CD1c-positive myeloid dendritic cell (primary cell): Measurements from ENCODE around the gene HSD17B13.
"Not testable (repeated sequence)": the region's sequence is repeated elsewhere in the genome, so short reads cannot be mapped to it uniquely, and the experiment has no call there.

Experiments used
- DNase-seq: peaks from one replicate; pipeline ENCODE4 v3.0.0-alpha.2; 2016; ENCODE audit errors: extremely low spot score

The HSD17B13 gene

GRCh38 chr4:87316961-87317360 is 5.7 kb downstream of the HSD17B13 start:
- DNase-seq = no peak

DNA sequence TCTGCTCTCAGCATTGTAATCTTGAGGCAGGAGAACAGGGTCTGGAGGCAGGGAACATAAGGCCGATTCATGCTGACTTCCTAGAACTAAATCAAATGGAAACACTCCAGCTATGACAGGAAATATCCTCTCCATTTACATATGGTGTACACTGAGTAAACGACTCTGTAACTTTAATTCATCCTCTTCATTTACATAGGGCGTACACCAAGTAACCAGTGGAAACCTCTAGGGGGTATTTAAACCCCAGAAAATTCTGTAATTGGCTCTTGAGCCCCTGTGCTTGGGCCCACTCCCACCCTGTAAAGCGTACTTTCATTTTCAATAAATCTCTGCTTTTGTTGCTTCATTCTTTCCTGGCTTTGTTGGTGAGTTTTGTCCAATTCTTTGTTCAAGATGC is 7.7 kb downstream of the HSD17B13 start:
- not testable (repeated sequence) for DNase-seq

GRCh38 chr4:87313756-87314155 is 8.9 kb downstream of the HSD17B13 start:
- DNase-seq = no peak

DNA sequence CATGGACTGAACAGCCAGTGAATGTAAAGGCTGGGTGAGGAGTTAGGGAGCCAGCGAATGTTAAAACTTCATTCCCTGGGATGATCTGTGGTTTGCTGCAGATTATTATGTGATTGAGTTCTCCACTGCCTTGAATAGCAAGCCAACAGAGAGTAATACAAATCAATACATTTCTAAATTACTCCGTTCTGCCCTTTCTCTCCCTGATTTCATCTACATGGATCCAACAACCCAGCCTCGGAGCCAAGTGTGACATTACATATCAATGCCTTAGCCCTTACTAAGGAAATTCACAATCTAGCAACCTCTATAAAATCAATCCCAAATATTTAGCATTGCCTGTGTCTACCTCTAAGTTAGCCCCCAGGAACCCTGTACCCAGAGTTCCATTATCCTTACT is 11.0 kb downstream of the HSD17B13 start:
- DNase-seq = no peak

GRCh38 chr4:87310691-87311335 is 11.9 kb downstream of the HSD17B13 start:
- no peak for DNase-seq

DNA sequence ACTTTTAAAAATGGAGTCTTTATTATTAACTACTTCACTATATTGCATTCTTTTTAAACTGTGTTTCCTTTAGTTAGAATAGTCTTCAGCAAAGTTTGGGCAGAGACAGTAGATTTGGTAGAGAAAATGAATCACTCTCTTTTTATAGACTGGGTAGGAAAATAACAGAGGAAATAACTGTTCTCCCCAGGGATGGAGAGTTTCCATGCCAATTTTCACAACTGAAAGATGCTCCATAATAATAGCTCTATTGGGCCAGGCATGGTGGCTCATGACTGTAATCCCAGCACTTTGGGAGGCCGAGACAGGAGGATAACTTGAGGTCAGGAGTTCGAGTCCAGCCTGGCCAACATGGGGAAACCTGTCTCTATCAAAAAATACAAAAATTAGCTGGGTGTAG is 13.1 kb downstream of the HSD17B13 start:
- no peak for DNase-seq

DNA sequence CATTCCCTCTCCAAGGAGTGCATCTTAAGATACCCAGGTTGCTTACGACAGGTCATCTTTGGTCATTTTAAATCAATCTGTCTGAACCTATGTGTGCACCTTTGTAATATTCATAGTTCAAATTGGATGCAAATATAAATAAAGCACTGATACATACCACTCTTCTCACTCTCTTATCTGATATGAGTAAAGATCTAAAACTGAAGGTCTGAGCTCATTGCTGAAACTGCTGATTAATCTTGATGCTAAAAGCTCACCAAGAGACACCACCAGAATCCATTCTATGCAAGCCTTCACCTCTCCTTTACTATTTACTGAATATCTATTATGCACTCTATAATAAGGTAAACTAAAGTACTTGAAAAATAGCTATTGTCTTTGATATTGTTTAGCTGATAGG is 16.6 kb downstream of the HSD17B13 start:
- no peak for DNase-seq

- DNase-seq = no peak
Measured at GRCh38 chr4:87305562-87305961, 17.1 kb downstream of the HSD17B13 start.

- DNase-seq = no peak
Measured at GRCh38 chr4:87304745-87305432, 17.8 kb downstream of the HSD17B13 start.

GRCh38 chr4:87299898-87300297 is 22.8 kb downstream of the HSD17B13 start:
- no peak for DNase-seq

DNA sequence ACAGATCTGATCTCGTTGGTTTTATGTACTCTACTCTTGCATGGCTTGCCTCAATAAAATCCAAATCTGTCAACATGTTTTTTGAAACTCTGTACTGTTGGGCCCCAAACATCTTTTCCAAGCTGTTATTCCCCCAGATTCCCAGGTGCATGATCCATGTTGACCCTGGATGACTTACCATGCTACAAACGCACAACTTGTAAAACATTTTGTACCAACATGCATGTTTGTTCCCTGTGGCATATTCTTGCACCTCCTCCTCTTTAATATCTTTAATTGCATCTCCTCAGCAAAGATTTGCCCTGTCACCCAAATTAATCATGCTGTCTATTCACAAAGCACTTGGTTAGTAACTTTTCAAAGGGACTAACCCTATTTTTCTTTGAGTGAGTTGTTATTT is 24.3 kb downstream of the HSD17B13 start:
- no peak for DNase-seq

- not testable (repeated sequence) for DNase-seq
Measured at GRCh38 chr4:87294911-87295310, 27.8 kb downstream of the HSD17B13 start.

DNA sequence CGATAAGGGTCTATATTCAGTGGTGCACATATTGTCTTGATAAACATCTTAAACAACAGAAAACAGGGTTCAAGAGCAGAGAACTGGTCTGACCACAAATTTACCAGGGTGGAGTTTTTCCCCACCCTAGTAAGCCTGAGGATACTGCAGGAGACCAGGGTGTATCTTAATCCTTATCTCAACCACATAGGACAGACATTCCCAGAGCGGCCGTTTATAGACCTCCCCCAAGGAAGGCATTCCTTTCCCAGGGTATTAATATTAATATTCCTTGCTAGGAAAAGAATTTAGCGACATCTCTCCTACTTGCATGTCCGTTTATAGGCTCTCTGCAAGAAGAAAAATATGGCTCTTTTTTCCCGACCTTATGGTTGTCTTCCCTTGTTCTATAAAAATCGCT is 28.8 kb downstream of the HSD17B13 start:
- DNase-seq = not testable (repeated sequence)

DNA sequence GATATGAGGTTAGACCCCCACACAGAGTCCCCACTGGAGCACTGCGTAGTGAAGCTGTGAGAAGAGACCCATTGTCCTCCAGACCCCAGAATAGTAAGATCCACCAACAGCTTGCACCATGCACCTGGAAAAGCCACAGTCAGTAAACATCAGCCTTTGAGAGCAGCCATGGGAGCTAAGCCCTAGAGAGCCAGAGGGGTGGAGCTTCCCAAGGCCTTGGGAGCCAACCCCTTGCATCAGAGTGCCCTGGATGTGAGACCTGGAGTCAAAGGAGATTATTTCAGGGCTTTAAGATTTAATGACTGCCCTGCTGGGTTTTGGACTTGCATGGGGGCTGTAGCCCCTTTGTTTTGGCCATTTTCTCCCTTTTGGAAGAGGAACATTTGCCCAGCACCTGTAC is 35.7 kb downstream of the HSD17B13 start:
- no peak for DNase-seq

DNA sequence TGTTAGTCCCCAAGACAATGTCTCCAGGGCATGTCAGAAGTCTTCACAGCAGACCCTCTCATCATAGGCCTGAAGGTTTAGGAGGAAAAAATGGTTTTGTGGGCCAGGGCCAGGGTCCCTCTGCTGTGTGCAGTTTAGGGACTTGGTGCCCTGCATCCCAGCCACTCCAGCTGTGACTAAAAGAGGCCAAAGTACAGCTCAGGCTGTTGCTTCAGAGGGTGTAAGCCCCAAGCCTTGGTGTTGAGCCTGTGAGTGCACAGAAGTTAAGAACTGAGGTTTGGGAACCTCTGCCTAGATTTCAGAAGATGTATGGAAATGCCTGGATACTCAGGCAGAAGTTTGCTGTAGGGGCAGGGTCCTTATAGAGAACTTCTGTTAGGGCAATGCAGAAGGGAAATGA is 38.4 kb downstream of the HSD17B13 start:
- DNase-seq = not testable (repeated sequence)

GRCh38 chr4:87283151-87283550 is 39.5 kb downstream of the HSD17B13 start:
- DNase-seq = no peak

DNA sequence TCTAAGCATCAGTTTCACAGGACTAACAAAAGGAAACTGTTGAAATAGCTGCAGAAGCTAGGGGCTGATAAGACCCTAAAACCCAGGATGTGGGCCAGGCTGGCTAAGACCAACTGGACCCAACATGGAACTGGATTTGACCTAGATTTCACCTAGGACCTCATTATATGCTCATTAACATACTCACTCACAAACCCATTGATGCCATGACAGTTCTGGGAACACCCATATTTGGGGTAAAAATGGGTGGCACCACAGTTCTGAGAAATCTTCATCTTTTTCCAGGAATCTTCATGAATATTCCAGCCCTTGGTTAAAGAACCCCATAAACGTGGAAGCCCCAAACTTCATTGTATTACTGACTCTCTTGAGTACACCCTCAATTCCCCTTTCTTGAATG is 41.1 kb downstream of the HSD17B13 start:
- DNase-seq = no peak

DNA sequence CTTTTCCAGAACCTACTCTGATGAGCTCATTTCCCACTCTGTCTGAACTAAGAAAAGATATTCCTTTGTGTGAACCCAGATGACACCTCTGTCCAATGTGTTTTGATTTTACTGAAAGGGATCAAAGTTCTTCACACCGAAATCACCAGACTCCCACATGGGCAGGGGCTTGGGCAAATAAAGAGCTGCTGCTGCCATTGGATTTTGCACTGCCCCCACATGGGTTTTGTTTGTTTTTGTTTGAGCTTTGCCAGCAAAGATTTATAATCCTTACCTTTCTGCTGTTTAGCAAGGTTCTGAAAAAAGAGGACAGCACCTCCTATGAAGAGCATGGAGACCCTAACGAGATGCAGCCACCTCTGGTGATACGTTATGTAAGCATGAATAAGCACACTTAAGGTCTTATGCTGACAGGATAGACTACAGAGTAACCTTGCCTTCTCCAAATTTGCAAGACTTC is 44.3 kb downstream of the HSD17B13 start:
- DNase-seq = no peak

DNA sequence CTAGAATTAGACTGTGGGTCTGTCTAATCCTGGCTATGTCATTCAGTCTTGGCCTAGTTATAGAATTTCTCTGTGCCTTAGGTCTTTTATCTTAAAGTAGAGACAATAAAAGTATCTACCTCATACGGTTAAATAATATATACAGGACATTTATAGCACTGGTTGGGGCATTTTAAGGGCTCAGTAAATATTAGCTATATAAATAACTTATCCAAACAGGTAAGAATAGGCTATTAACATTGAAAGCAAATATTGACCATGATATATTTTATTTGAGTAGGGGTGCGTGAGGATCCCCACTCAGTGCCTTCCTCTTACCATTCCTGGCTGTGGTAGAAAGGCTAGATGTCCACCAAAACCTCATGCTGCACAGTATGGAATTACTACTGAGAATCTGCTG is 47.4 kb downstream of the HSD17B13 start:
- no peak for DNase-seq

DNA sequence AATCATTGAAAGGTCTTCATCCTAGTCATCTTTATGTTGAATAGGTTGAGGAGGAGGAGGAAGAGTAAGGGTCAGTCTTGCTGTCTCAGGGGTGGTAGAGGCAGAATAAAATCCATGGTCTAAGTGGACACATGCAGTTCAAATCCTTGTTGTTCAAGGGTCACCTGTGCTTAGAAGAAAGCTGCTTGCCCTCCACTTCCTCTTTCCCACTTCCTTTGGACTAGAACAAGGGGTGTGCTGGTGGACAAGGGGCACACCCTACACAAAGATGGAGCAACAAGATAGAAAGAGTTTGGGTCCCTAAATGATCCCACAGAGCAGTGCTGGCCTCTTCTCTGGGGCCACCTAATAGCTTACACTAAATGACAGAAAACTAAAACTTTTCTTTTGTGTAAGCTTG is 47.9 kb downstream of the HSD17B13 start:
- DNase-seq = no peak

DNA sequence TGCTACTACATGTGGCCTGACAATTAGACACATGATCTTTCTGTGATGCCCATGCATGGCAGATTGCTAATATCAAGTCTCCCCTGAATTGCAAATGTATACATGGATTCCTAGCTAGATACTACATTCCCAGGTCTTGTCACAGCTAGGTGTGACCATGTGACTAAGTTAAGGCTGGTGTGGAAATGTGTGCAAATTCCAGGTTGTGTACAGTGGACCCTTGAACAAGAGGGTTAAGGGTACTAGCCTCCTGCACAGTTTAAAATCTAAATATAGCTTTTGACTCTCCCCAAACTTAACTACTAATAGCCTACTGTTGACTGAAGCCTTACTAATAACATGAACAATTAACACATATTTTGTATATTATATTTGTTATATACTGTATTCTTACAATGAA is 48.4 kb downstream of the HSD17B13 start:
- DNase-seq = no peak

DNA sequence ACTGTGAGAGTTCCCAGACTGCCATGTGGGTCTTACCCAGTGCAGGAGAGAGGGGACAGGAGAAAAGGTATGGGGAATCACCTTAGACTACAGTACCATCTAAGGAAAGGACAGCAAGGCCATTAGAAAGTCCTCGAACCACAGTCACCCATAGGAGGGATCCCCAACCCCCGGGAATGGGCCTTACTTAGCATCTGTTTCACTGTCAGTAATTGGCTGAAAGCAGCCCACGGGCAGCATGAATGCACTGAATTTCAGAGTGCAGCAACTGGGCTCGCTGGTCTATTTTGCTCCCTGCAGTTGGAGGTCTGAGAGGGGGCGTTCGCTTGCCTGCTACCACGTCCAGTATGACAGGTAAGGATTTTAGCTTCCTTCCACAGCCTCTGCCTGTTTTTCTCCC is 51.9 kb downstream of the HSD17B13 start:
- no peak for DNase-seq

DNA sequence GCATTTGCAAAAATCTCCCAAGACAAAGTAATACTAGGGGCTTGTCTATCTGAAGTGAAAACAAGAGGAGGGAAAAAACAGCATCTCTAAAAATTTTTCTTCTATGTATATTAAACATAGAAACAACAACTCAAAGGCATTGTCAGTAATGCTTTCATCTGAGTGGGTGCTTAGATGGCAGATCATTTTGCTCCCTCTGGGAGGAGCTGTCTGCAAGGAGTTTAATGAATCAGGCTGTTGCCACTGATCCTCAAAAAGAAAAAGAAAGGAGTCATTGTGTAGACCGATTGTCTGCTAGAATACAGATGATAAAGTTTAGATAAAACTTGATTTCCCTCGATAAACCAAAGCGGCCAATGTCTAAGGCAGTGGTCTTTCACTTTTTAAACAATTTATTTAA is 52.5 kb downstream of the HSD17B13 start:
- DNase-seq = no peak

GRCh38 chr4:87268411-87268810 is 54.3 kb downstream of the HSD17B13 start:
- DNase-seq = no peak
